Stimulated activated CD4-positive, alpha-beta T cell treated with anti-CD3 and anti-CD28 coated beads, Interleukin-15, amount 100 ng/mL, for 48 hours (primary cell): ENCODE data around the gene LSM14B.

Source experiments
- DNase-seq, 2 donors: peaks; one replicate each; pipeline ENCODE4 v3.0.0-alpha.2; 2020; ENCODE audit warnings: low read depth in 2 of 2

The LSM14B gene

DNA sequence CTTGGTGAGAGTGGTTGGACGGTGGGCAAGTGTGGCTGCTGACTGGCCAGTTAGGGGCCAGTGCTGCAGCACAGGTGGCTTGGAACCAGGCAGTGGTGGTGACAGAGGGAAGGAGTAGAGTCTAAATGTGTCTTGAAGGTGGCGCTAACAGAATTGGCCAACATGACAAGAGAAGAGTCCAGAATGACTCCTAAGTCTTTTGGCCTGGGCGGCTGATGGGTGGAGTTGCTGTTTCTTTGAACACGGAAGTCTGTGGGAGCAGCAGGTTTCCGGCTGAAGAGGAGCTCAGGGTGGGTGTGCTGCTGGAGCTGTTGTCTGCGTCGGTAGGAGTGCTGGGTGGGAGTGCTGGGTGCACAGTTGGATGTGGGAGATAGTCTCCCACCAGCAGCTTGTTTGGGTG, 10.1 kb downstream of the LSM14B start:
- DNase-seq = no peak

DNA sequence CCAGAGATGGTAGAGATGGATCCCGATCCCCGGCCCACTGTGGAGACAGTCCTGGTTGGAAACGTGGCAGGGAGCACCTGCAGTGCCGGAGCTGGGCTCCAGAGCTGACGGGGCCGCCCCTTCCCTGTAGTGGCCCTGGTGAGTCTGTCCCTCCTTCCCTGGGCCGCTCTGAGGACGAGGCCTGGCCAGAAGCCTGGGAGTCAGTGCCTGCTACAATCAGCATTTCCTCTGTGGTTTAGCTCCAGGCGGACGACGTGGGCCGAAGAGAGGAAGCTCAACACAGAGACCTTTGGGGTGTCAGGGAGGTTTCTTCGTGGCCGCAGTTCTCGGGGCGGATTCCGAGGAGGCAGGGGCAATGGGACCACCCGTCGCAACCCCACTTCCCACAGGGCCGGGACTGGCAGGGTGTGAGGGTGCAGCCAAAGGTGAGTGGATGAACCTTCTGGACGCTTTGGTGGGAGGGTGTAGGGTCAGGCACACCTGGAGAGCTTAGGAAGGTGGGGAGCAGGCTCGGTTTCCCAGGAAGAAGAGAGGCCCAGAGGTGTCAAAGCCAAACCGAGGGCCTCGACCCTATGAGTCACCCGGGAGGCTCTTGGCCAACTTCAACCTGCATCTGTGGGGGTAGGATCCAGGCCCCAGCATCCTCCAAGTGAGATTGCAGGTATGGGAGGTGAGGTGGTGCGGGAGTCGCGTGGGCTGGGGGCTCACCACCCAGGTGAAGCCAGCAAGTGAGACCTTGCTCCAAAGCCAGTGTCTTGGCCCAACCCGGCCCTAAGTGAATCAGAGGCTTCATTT, 11.0 kb downstream of the LSM14B start:
- DNase-seq = no peak

DNA sequence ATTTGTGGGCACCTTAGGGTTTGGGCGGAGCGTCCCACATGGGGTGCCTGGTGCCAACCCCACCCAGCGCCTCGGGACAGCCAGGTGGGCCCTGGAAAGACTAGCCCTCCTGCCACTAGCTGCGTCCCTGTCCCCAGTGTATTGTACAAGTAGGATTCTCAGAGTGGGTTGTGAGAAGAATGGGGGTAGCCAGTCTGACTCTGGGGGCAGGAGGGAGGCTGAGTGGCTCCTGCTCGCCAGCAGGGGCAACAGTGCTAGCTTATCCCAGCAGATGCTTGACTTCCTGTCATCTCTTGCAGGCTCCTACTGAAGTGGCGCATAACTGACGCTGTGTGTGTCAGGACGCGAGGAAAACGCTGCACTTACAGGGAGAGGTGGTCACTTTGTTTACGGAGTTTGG, 11.6 kb downstream of the LSM14B start:
- no peak for DNase-seq

DNA sequence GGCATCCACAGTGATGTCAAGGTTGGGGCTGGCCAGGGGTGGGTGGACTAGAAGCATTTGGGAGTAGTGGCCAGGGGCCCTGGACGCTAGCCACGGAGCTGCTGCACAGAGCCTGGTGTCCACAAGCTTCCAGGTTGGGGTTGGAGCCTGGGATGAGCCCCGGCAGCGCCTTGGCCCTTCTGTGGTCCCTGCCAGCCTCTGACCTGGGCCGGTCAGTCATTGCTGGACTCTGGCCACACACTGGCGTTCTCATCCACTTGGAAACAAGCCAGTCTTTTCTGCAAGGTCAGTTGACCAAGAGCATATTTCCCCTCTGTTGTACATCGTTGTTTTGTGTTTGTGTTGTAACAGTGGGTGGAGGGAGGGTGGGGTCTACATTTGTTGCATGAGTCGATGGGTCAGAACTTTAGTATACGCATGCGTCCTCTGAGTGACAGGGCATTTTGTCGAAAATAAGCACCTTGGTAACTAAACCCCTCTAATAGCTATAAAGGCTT, 12.5 kb downstream of the LSM14B start:
- DNase-seq = no peak

DNA sequence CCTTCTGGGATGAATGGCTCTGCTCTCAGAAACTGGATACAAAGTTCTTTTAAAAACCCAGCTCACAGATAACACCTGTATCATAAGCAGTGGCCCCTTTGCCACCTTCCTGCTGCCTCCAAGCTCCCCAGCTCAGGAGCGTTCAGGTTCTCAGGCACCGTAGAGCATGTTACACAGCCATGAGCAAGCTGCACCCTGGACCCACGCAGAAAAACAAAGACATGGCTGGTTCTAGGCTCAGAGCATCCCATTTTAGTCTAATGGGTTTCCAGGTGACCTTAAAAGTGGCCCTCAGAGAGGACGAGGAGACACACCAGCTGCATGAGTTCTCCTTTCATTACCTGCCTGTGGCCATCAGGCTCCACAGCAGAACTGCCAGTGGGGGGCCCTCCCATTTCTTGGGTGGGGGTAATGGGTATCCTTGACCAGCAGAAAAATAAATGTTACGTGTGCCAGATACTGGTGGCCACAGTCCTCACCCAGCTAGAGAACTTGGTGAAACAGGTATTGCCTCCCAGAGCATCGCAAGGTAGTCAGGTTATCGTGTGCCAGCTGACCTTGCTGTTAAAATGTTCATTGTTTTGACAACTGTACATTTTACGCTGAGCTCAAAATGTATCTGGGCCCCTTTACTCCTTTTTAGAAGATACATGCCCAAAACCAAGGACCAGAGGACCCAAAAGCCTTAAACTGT, 13.4 kb downstream of the LSM14B start:
- DNase-seq = no peak

DNA sequence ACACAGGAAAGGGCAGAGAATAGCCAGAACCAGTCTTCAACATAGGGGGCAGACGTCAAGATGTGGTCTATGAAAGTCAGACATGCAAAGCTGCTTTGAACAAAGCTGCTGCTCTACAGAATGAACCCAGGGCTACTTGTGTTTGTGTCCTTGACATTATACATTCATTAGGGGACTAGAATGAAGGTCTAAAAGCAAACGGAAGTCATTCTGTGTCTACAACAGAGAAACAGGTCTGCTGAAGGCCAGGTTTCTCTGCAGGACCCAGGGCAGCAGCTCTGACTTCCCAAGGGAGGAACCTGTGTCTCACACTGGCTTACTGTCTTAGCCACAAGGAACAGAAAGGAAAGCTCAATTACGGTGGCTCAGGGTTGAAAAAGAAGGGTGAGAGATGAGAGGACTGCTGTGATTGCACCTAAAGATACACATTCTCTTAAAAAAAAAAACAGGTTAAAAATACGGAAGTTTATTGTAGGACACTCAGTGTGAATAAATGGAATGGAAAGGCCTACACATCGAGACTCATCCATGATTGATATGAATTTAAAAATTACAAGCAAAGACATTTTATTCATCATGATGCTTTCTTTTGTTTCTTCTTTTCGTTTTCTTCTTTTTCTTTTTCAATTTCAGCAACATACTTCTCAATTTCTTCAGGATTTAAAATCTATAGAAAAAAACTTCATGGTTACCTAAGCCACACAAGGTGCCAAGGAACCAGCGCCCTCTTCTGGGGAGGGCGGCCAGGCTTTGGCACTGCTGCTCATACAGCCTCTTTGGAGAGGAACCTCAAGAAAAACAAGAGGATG, 14.2 kb downstream of the LSM14B start:
- peak in 1 of 2 donors; percentile 56 for DNase-seq

DNA sequence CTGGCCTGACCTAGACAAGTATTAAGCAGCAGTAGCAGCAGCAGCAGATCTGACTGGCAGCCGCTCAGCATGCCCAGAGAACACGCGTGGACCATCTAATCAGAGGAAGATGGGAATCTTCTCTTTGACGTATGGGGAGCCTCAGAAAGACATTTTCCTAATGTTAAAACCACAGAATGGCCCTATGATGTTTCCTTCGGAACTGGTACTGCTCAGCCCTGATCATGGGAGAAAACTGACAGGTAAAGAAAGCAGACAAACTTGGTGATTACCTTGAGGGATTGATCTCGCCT, 14.8 kb downstream of the LSM14B start:
- DNase-seq = no peak

DNA sequence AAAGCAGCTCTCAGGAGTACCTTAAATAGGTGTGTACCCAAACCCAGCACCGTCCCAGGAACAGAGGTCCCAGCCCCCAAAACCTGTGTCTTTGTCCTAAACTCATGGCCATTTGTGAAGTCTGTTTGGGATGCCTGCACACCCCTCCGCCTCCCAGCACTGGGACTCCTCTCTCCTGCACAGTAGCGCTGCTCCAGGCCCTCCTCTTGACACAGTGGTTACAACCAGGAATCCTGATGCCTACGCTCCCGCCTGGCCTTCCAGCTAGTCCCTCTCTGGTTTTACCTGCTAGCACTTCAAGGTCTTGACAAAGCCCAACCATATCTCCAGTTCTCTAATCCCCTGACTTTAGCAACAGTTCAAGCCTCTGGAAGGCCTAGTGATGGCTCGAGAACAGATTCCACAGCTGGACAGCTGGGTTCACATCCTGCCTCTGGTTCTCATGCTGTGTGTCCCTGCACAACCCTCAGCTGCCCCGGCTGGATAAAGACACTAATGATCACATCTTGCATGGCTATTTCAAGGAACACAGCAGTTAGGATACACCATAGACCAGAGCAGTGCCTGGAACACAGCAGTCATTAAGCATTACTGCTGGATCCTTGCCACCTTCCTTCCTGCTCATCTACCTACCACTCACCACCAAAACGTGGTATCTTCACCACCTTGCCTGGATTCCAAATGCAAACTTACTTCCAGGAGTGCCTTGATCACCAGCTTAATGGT, 15.4 kb downstream of the LSM14B start:
- no peak for DNase-seq

DNA sequence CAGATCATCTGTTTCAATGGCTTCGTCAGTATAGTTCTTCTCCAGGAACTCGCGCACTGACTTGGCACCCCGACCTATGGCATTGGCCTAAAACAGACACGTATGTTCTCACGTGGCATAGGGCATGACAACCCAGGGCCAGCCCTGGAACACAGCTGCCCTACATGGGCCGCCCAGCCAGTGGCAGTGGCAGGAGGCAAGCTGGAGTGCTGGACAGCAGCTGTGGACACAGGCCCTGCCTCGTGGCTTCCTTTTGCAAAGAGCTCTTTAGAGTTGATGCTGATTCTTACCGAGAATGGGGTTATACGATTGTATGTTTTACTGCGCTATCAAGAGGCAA, 15.9 kb downstream of the LSM14B start:
- no peak for DNase-seq

DNA sequence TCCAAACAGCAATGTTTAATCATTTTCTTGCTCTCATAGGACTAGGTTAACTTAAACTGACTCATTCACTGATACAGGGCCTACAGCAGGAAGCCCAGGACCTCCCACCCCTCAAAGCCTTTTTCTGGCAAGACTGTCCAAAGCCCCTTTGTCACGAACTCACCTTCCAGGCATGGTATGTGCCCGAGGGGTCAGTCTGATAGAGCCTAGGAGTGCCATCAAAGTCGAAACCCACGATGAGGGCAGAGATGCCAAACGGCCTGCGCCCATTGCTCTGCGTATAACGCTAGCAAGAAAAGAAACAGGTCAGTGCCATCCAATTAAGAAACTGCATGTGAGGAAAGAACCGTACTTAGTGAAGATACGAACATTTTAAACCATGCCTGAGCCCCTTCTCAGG, 16.6 kb downstream of the LSM14B start:
- DNase-seq = no peak

DNA sequence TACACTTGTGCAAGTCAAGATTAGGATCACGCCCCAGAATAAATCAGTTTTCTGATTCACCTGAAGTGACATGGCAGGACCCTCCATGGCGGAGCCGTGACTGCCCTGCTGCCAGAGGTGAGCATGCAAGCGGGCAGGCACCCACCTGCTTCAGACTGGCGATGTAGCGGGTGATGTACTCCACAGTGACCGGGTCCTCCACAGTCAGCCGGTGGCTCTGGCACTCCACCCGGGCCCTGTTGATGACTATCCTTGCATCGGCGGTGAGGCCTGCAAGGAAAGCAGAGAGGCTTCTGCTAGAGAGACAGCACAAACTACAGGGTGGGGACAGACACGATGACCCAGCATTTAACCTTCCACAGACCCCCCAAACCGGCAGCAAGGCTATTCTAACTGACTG, 17.4 kb downstream of the LSM14B start:
- no peak for DNase-seq

DNA sequence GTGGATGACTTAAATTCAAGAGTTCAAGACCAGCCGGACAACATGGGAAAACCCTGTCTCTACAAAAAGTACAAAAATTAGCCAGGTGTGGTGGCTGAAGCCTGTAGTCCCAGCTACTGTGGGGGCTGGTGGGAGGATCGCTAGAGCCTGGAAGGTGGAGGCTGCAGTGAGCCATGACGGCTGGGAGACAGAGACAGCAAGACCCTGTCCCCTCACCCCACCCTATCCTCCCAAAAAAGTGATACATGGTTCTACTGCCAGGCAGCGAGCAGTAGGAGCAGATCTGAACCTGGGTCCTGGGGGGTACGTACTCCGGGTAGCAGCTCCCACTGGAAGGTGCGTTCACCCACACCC, 18.7 kb downstream of the LSM14B start:
- DNase-seq = no peak

DNA sequence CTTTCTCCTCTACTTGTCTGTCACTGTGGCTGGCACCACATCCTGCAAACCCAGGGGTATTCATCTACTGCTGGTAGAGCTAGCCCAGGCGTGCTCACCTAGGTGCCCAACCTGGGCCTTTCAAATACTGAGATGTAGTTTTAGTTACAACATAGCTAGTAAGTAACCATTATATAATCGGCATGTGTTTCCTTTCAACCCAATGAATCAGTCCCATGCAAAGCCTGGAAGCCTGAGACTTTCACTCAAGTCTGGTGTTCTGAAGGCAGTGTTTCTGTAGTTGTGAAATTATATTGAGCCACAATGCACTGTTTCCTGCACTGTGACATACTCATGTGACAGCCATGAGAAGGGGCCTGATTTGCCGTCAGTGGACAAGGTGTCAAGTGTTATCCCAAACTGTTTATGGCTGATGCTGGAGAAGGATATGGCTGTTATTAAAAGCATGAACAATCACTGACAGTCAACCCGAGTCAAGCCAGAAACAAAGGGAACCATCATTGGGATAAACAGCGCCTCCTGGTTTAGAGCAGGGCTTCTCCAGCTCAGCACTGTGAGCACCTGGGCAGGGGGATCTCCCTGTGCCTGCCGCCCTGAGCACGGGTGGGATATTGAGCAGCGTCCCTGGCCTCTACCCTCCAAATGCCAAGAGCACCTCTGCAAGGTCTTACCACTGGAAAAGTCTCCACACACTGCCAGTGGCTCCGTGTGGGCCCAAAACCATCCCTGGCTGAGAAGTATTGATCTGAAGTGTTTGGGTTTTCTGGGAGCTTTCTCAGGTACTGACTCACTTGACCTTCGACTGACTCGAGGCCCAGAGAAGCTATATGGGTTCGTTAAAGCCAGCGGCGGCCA, 19.3 kb downstream of the LSM14B start:
- no peak for DNase-seq

DNA sequence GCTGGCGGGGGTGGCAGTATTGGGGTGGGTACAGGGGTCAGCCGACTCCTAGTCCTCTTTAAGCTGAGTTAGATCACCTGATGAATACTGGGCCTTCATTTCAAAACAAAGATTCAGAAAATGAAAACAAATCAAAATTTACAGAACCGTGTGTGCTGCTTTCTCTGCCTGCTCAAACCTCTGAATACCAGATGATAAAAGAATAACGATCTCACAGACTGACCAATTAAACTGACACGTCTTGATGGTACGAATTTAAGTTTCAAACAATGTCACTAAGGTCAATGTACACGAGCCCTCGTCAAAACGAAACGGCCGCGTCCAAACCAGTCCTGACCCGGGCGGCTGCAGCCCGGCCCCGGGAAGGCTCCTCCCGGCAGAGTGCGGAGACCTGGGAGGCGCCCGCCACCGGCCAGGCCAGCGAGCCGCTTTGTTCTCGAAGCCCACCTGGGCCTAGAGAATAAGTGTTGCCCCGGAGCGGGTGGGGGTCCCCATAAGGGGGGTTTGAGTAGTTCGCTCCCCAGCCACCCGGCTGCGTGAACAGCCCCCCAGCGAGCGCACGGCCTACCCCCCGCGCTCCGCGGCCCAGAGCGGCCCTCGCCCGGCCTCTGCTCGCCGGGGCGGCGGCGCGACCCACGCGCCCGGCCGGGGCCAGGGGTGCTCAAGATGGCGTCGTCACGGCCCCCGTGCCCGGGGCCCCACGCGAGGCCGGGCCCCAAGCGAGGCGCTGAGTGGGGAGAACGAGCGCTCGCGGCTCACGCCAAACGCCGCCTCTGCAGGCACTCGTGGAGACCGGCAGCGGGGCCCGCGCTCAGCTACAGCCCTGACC, 20.2 kb downstream of the LSM14B start:
- no peak for DNase-seq

DNA sequence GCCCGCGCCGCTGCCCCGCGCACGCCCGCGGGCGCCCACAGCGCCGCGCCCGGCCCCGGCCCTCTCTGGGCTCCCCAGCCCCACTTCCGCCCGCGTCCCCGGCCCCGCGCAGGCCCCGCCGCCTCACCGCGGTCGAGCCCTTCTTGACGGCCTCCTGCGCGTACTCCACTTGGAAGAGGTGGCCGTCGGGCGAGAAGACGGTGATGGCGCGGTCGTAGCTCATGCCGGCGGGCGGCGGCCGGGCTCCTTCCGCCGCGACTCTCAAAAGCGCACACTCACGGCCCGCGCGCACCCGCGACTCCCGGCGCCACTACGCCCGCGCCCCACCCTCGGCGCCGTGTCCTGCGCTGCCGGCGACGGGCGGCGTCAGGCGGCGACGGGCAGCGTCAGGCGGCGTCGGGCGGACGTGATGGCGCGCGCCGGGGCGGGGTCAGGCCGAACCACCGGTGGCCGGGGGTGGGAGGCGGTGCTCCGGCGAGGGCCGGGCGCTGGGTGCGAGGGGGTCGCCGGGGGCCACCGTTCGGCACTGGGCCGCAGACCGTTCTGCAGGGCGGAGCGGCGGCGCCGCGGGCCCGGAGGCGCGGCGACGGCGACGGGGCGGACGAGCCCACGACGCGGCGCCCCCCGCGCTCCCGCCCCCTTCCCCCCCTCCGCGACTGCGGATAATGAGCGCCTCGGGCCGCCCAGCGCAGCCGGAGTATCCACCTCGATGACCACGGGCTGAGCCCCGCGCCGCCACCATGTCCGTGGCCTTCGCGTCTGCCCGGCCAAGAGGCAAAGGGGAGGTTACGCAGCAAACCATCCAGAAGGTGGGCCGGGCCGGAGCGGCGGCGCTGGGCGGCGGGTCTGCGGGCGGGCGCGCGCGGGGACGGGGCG, 21.0 kb downstream of the LSM14B start, which contains the start of the genes PSMA7 and SS18L1:
TSS of gene PSMA7 (minus strand) at position 314 of the 876 bp plus-strand sequence. CDS start at position 223, 91 bp downstream.
TSS of gene SS18L1 (plus strand) at position 689 of the 876 bp plus-strand sequence. CDS start at position 741, 52 bp downstream.
- peak; percentile 68 to 79 for DNase-seq

DNA sequence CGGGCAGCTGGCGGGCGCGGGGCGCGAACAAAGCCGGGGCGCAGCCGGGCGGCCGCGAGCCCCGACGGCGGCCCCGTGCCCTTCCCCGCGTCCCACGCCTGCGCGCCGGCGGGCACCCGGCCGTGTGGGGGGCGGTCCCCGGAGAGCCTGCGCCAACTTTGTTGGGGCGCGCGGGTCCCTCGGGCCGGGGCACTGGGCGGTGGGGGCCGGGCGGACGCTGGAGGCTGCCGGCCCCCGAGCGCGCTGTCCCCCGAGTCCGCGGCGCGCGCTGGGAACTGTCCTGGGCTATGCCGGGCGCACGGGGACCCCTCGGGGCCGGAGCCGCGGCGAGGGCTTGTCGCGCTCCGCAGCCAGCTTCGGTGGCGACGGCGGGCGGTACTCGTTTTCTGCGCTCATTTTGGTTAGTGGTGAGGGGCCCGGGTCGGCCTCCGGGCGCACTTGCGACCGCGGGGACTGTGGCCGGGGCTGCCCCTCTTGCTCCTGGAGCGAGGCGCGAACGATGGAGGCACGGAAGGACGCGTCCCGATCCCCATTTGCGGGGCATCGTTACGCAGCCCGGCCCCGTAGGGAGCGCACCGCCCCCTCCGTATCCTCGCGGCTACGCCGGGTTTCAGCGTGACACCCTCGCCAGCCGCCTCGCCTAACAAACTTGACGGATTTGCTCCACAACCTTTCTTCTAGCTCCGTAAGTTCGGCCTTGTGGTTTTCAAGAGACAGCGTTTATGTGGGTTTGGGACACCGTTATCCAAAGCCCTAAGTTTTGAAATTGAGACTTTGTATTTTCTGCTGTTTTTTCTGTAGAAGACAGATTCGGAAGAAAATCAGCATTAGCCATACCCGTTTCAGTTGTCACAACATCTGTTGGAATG, 21.9 kb downstream of the LSM14B start:
- DNase-seq = peak in 1 of 2 donors; percentile 57

DNA sequence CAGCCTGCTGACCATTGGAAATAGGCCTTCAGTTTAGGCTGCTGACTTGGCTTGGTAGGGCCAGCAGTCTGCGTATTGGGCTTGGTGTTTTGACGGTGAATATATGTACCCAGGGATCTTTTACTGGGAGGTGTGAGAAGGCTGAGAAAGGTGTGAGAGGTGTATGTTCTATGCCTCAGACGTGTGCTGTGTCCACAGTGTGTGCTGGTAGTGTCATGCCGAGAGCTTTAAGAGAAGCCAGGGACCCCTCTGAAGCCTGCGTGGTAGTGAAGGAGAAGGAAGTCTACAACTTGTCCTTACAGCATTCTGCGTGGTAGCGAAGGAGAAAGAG, 23.4 kb downstream of the LSM14B start:
- no peak for DNase-seq
